HepG2 (cell line): ENCODE measurements around the gene AEN. TPM values are rescaled to one million over a fixed set of nuclear protein-coding genes. Genes with fewer than 3 reads are reported as not detected.
A peak's percentile ranks its signal among the peaks of the same experiment; 100 is the strongest.

Experiments used
- ATAC-seq: fragments of 200-7000 bp; cut with Tn5 transposase; 3 replicates; pipeline ENCODE4 v1.9.1; 2020; ENCODE audit warnings: mild to moderate bottlenecking, moderate library complexity
- BruUV-seq: library from RNA; stranded (reverse); fragments of 400-500 nt; replicated peaks from 2 replicates; lab custom pipeline; 2021; lab: Mats Ljungman, UMichigan
- CTCF ChIA-PET: fragments of 300-600 bp; formaldehyde crosslinking; extraction: SDS; loops from one replicate; lab custom pipeline; 2021; ENCODE audit warnings: low total read pairs, inconsistent platforms, low intra/inter-chr PET ratio; lab: Yijun Ruan, JAX
- POLR2A ChIA-PET: fragments of 350-600 bp; sonication (Branson Sonifier 250); formaldehyde crosslinking; loops from one replicate; lab custom pipeline; 2020; ENCODE audit warnings: antibody characterized with exemption, inconsistent platforms; lab: Yijun Ruan, JAX
- DNase-seq: peaks from one replicate; pipeline ENCODE4 v3.0.0-alpha.2; 2015; ENCODE audit warnings: low spot score
- FAIRE-seq: peaks from 3 replicates; lab custom pipeline; 2011; peaks lifted over from hg19 to GRCh38; lab: Jason Lieb, UNC
- H2AFZ ChIP-seq: one replicate; pipeline ENCODE4 v1.6.1; 2011; ENCODE audit warnings: low read length, inconsistent platforms
- H3K27ac ChIP-seq: fragments of 300-600 bp; 3 replicates; pipeline ENCODE4 v1.8.0; 2011; ENCODE audit warnings: mixed run types, mild to moderate bottlenecking, mixed read lengths, low read length, inconsistent platforms; ENCODE audit not compliant: insufficient read depth; ENCODE audit errors: extremely low read length
- H3K27me3 ChIP-seq, 2 experiments: fragments of 200-600 bp in 1 of 2; 2 replicates in 1 of 2; 3 replicates in 1 of 2; pipeline versions ENCODE4 v1.6.0 to v1.8.0; 2011; ENCODE audit warnings: low read length in 2 of 2, mild to moderate bottlenecking in 2 of 2, moderate library complexity in 2 of 2, inconsistent platforms in 1 of 2; ENCODE audit not compliant: insufficient read depth in 2 of 2, control insufficient read depth in 1 of 2
- H3K36me3 ChIP-seq, 2 experiments: fragments of 200-600 bp in 1 of 2; replicated peaks in 1 of 2; 2 replicates in 1 of 2; 3 replicates in 1 of 2; pipeline versions ENCODE4 v1.5.1 to v1.8.0; 2011; ENCODE audit warnings: low read length in 2 of 2, inconsistent platforms in 1 of 2; ENCODE audit not compliant: insufficient read depth in 2 of 2, control insufficient read depth in 1 of 2
- H3K4me1 ChIP-seq: 2 replicates; pipeline ENCODE4 v1.5.1; 2012; ENCODE audit warnings: low read length, inconsistent platforms; ENCODE audit not compliant: insufficient read depth
- H3K4me2 ChIP-seq: 2 replicates; pipeline ENCODE4 v1.6.0; 2011; ENCODE audit warnings: low read depth, low read length, inconsistent platforms
- H3K4me3 ChIP-seq, 3 experiments: fragments of 200-600 bp in 1 of 3; sonication (generic), shearing (Covaris generic) in 1 of 3; replicated peaks in 1 of 3; 2 replicates each; pipeline ENCODE4 v1.5.1; 2011 to 2016; ENCODE audit warnings: low read length in 3 of 3, inconsistent platforms in 2 of 3, low read depth in 2 of 3, mild to moderate bottlenecking in 2 of 3, control low read depth in 1 of 3, mixed read lengths in 1 of 3; ENCODE audit not compliant: insufficient read depth in 1 of 3
- H3K79me2 ChIP-seq: one replicate; pipeline ENCODE4 v1.6.1; 2011; ENCODE audit warnings: low read length, inconsistent platforms; ENCODE audit not compliant: insufficient read depth
- H3K9ac ChIP-seq: 2 replicates; pipeline ENCODE4 v1.6.0; 2011; ENCODE audit warnings: mild to moderate bottlenecking, low read depth, low read length, inconsistent platforms; ENCODE audit not compliant: insufficient read depth
- H3K9me3 ChIP-seq: 2 replicates; pipeline ENCODE4 v1.5.1; 2012; ENCODE audit warnings: mild to moderate bottlenecking, low read length
- H4K20me1 ChIP-seq: 2 replicates; pipeline ENCODE4 v1.6.0; 2011; ENCODE audit warnings: inconsistent platforms, mild to moderate bottlenecking, low read length, moderate library complexity; ENCODE audit not compliant: insufficient read depth
- ATF7 ChIP-seq, 2 experiments: fragments of 450-650 bp in 1 of 2; sonication (generic) in 1 of 2; formaldehyde crosslinking in 1 of 2; IDR thresholded peaks; 2 replicates each; pipeline versions ENCODE4 v1.4.0 to v1.6.1; 2016 to 2020; ENCODE audit warnings: antibody characterized with exemption in 1 of 2, mild to moderate bottlenecking in 1 of 2, missing genetic modification reagents in 1 of 2
- POLR2G ChIP-seq: fragments of 200-400 bp; formaldehyde crosslinking; IDR thresholded peaks from 2 replicates; pipeline ENCODE4 v1.6.1; 2018; ENCODE audit warnings: mild to moderate bottlenecking, low read depth, low read length, moderate library complexity
- ZFAT ChIP-seq: sonication (generic); formaldehyde crosslinking; conservative IDR thresholded peaks from 2 replicates; pipeline ENCODE4 v1.8.1; 2023; ENCODE audit warnings: missing genetic modification reagents, inconsistent platforms
- WGBS: methylation state at CpG from one replicate; pipeline ENCODE4 v1.1.6; 2017; ENCODE audit warnings: low lambda C conversion rate; 5-methylcytosine and 5-hydroxymethylcytosine counted together
- in situ Hi-C: cut with HindIII; loops from 2 replicates; pipeline ENCODE4 v1.10.0; 2017; ENCODE audit warnings: low pct_unique_long_range_greater_than_20kb; ENCODE audit not compliant: extremely low pct_ligation_motif_present
- intact Hi-C: fragments of 100-400 bp; cut with micrococcal nuclease; formaldehyde crosslinking; loops from one replicate; pipeline ENCODE4 v1.10.0; 2022; ENCODE audit not compliant: unreplicated experiment
- polyA plus RNA-seq, 8 experiments: library from polyadenylated mRNA; depleted of rRNA in 3 of 8; stranded (reverse) in 7 of 8; unstranded in 1 of 8; fragments of >200 nt; fragmentation: Illumina TruSeq in 4 of 8; extraction: Trizol in 4 of 8; gene quantifications; 2 replicates each; pipeline versions ENCODE4 v1.2.1 to v1.2.3, GENCODE V29; 2011 to 2016; ENCODE audit warnings: low read depth in 4 of 8, missing spikeins in 1 of 8, mixed read lengths in 1 of 8; ENCODE audit not compliant: insufficient read depth in 1 of 8
- total RNA-seq, 5 experiments: library from RNA; depleted of rRNA; stranded (reverse); fragments of >200 nt; fragmentation: Illumina TruSeq; extraction: Trizol; gene quantifications; 2 replicates each; pipeline ENCODE4 v1.2.3, GENCODE V29; 2016; ENCODE audit warnings: low read depth in 1 of 5
- TF ChIP-seq, protein P1 (sequence below): sonication (generic); formaldehyde crosslinking; IDR thresholded peaks from 2 replicates; pipeline ENCODE4 v1.5.1; 2020; ENCODE audit warnings: missing genetic modification reagents, mild to moderate bottlenecking, borderline replicate concordance
- TF ChIP-seq, protein P2 (sequence below): sonication (generic); formaldehyde crosslinking; IDR thresholded peaks from 2 replicates; pipeline ENCODE4 v1.4.0; 2020; ENCODE audit warnings: mild to moderate bottlenecking, missing genetic modification reagents

AEN gene
- total and polyA plus RNA-seq, 2 of the 13 experiments (the other 11 are each of a cell fraction or from before 2014, with no cell fraction given) = 51.3 to 118 TPM

DNA sequence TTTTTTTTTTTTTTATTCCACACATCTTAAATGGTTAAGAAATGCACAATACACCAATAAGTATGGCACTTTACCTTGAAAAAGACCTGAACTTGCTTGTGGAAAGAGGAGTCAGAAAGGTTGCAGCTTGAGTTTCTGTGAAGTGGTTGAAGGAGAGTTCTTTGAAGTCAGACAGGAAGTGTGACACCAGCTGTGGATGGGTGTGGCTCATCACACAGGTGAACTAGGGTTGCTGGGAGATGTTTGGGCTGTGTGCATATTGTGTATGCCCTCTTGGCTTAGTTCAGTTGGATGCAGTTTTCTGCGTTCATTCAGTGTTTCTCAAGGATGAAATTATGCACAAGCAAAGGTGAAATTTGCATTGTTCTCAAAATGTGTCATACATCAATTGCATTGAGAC is 6.3 kb downstream of the AEN start:
- H3K4me3 ChIP-seq = no peak overlapping the region
- no peak for DNase-seq
- intact Hi-C loops = loop anchor here (10.0 kb wide), 1 partner anchor 207 kb away; no protein-coding TSS in a partner anchor
- H3K4me2 ChIP-seq = no peak overlapping the region
- no peak for TF ChIP-seq ZFAT (CRISPR knock-in tag)
- TF ChIP-seq ATF7 (IDR thresholded peaks at IDR 0.05) = no peak
- no peak for TF ChIP-seq ATF7 (CRISPR knock-in tag; IDR thresholded peaks at IDR 0.05)
- TF ChIP-seq POLR2G = peak; percentile 44; the same call in 1 of the 2 replicates
- TF ChIP-seq, protein P1, sequence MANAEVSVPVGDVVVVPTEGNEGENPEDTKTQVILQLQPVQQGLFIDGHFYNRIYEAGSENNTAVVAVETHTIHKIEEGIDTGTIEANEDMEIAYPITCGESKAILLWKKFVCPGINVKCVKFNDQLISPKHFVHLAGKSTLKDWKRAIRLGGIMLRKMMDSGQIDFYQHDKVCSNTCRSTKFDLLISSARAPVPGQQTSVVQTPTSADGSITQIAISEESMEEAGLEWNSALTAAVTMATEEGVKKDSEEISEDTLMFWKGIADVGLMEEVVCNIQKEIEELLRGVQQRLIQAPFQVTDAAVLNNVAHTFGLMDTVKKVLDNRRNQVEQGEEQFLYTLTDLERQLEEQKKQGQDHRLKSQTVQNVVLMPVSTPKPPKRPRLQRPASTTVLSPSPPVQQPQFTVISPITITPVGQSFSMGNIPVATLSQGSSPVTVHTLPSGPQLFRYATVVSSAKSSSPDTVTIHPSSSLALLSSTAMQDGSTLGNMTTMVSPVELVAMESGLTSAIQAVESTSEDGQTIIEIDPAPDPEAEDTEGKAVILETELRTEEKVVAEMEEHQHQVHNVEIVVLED (CRISPR knock-in tag) = no peak
- TF ChIP-seq, protein P2, sequence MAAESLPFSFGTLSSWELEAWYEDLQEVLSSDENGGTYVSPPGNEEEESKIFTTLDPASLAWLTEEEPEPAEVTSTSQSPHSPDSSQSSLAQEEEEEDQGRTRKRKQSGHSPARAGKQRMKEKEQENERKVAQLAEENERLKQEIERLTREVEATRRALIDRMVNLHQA = no peak
- in situ Hi-C loops = no loop called here
- H4K20me1 ChIP-seq = peaks cover 69% of the 10 kb centered on the region
- ATAC-seq = no peak
- H3K79me2 ChIP-seq = peaks cover 65% of the 10 kb centered on the region
- peaks cover 57% of the 10 kb centered on the region for H3K4me1 ChIP-seq
- H3K36me3 ChIP-seq = peaks cover 39 to 77% of the 10 kb centered on the region in 2 experiments
- no peaks in the 10 kb centered on the region for H3K27me3 ChIP-seq
- POLR2A ChIA-PET = no interaction called here
- CTCF ChIA-PET = no interaction called here
- BruUV-seq = no TSS peak
- no peak overlapping the region for H3K27ac ChIP-seq
- FAIRE-seq = no peak
- H3K9ac ChIP-seq = no peak overlapping the region
- WGBS = 100% methylated on average over 1 of the region's 1 CpG
- H3K9me3 ChIP-seq = no peaks in the 10 kb centered on the region
- H2AFZ ChIP-seq = no peak overlapping the region
